ENCODE data around the gene FSD2.

Gene FSD2

DNA sequence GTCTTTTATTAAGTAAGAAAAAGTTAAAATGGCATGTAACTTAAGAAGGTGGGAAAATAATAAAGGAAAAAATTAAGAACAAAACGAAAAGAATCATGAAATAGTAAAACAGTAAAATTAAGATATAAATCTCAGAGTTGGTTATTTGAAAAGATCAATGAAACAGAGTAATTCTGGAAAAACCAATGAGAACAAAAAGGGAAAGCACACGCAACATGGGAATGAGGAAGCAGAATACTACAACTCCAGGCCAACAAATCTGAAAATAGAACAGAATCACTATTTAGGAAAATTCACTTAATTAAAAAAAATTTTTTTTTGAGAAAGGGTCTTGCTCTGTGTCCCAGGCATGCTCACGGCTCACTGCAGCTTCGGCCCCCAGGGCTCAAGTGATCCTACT lies 34.3 kb upstream of the FSD2 start:
- H3K4me3 ChIP-seq (ENCODE audit: low read depth, low read length) = no peak overlapping the region
- TF ChIP-seq, protein P1, sequence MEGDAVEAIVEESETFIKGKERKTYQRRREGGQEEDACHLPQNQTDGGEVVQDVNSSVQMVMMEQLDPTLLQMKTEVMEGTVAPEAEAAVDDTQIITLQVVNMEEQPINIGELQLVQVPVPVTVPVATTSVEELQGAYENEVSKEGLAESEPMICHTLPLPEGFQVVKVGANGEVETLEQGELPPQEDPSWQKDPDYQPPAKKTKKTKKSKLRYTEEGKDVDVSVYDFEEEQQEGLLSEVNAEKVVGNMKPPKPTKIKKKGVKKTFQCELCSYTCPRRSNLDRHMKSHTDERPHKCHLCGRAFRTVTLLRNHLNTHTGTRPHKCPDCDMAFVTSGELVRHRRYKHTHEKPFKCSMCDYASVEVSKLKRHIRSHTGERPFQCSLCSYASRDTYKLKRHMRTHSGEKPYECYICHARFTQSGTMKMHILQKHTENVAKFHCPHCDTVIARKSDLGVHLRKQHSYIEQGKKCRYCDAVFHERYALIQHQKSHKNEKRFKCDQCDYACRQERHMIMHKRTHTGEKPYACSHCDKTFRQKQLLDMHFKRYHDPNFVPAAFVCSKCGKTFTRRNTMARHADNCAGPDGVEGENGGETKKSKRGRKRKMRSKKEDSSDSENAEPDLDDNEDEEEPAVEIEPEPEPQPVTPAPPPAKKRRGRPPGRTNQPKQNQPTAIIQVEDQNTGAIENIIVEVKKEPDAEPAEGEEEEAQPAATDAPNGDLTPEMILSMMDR (IDR thresholded peaks at IDR 0.05; ENCODE audit: borderline replicate concordance, insufficient read depth, low read depth, low read length) = no peak

DNA sequence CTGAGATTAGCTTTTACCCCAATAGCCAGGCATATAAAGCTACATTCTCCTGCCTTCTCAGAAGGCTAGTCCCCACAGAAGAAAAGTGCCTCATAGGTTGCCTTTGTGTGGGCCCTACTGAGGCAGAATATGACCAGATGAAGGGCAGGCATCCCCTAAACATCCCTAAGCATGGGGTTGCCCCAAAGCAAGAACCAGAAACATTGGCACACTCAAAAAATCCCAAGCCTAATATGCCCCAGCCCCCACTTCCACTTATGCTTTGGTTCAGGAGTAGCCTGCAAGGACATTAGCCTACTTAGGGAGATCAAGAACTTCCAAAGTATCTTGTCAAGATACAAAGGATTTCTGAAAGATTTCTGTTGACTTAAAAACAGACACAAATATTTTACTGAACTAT lies 33.3 kb upstream of the FSD2 start:
- H3K4me3 ChIP-seq (ENCODE audit: low read depth, low read length) = no peak overlapping the region
- TF ChIP-seq, protein P1 (IDR thresholded peaks at IDR 0.05; ENCODE audit: borderline replicate concordance, insufficient read depth, low read depth, low read length) = no peak

DNA sequence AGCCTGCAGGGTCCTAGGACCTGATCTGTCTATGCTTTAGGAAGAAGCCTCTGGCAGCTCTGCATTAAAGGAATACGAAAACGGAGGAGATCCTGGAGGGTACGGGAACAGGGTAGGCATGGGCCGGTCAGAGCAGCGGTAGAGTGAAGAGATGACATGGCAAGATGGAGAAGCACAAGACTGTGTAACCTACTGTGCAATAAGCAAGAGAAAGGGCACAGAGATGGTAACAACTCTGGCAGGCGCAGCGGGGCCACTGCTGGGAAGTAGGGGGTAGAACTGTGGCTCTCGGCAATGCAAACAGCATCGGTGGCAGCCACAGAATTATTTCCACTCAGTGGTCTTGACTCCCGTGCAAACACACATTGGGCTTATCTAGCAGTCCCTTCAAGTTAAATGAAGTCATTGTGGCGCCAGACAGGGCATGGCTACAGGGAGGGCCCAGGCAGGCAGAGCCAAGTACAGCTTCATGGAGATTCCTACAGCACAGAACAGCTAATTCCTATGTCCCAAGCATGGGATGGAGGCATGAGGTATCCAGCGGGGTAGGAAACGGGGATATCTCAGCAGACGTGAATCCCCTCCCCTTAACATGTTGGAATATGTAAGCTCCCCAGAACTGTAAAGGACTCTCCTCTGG lies 32.3 kb upstream of the FSD2 start:
- no peak overlapping the region for H3K4me3 ChIP-seq (ENCODE audit: low read depth, low read length)
- TF ChIP-seq, protein P1 (IDR thresholded peaks at IDR 0.05; ENCODE audit: borderline replicate concordance, insufficient read depth, low read depth, low read length) = no peak

DNA sequence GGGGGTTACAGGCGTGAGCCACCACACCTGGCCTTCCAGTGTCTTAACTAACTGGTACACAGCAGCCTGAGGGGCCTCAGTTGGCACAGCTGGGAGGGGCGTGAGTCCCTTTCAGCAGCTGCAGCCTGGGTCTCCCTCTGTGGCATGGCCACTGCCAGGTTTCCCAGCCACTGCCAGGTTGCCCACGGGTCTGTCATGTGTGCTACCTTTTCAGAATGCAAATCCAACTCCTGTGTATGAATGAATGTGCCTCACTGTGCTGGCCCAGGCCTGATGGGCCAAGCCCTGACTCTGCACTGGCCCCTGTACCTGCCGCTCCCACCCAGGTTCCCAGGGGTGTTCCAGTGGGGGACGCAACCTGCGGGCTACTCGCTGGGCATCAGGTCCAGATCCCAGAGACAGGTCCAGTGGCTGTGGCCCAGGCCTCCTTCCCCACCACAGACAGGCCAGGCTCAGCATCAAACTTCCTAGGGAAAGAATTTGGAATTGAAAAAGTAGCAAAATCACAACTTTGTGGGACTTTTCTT lies 29.6 kb upstream of the FSD2 start:
- TF ChIP-seq, protein P1 (IDR thresholded peaks at IDR 0.05; ENCODE audit: borderline replicate concordance, insufficient read depth, low read depth, low read length) = no peak
- no peak overlapping the region for H3K4me3 ChIP-seq (ENCODE audit: low read depth, low read length)

DNA sequence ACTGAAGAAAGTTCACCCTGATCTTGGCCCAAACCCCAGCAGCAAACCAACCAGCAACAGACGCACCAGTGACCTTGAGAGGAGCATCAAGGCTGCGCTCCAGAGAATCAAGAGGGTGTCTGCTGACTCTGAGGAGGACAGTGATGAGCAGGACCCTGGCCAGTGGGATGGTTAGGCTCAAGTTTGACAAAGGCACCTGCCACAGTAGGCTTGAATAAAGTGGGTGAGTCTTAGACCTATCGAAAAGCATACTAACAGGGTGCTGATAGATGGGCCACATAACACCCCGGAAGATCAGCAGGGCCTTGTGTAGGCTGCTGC lies 27.5 kb upstream of the FSD2 start:
- H3K4me3 ChIP-seq (ENCODE audit: low read depth, low read length) = no peak overlapping the region
- TF ChIP-seq, protein P1 (IDR thresholded peaks at IDR 0.05; ENCODE audit: borderline replicate concordance, insufficient read depth, low read depth, low read length) = no peak

DNA sequence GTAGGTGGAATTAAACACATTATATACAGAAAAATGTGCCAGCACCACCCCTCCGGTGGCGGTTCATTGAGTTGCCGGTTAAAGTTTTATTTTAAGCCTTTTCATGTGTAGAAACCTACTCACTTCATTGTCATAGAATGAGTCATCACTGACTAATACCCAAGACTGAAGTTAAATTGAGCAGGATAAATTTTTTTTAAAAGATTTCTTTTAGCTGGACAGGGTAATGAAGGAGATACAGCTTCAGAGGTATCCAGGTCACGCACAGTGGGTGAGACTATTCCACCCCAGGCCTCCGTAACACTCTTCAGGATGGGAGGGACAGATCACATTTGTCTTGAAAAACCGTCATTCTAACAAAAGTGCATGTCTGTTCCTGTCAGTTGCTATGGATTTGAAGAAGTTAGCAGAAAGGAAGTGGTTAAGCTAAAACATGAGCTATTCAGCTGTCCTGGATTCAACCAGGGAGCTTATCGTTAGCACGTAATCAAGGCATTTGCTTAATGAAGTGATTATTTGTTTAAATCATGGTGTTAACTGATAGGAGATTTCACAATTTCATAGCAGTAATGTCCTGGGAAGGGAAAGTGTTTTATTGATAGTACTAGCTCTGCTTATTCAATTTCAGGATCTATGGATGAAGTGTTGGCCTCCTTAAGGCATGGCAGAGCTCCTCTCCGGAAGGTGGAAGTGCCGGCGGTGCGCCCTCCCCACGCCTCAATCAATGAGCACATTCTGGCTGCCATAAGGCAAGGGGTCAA lies 26.9 kb upstream of the FSD2 start:
- TF ChIP-seq, protein P1 (IDR thresholded peaks at IDR 0.05; ENCODE audit: borderline replicate concordance, insufficient read depth, low read depth, low read length) = no peak

More for the DNA sequence above, 26.9 kb upstream of the FSD2 start:
- H3K4me3 ChIP-seq (ENCODE audit: low read depth, low read length) = no peak overlapping the region
